K562 (cell line): ENCODE data around the gene XPR1. TPM values are rescaled to one million over a fixed set of nuclear protein-coding genes. Genes with fewer than 3 reads are reported as not detected.

Experiments used
- ATAC-seq: fragments of 200-7000 bp; cut with Tn5 transposase; 3 replicates; pipeline ENCODE4 v1.9.1; 2020; ENCODE audit warnings: moderate library complexity
- BruUV-seq: library from RNA; stranded (reverse); fragments of 400-500 nt; replicated peaks from 2 replicates; lab custom pipeline; 2021; lab: Mats Ljungman, UMichigan
- CTCF ChIA-PET: fragments of 300-600 bp; formaldehyde crosslinking; extraction: SDS; loops from one replicate; lab custom pipeline; 2021; ENCODE audit warnings: low intra/inter-chr PET ratio; lab: Yijun Ruan, JAX
- POLR2A ChIA-PET: fragments of 300-600, 350-650 bp; sonication (Branson Sonifier 250); formaldehyde crosslinking; extraction: SDS; loops from one replicate; lab custom pipeline; 2021; ENCODE audit warnings: antibody characterized with exemption, inconsistent platforms; lab: Yijun Ruan, JAX
- DNase-seq, 4 experiments: peaks; one replicate each; pipeline versions ENCODE4 v3.0.0 to v3.0.0-alpha.2; 2011 to 2018; ENCODE audit warnings: low spot score in 3 of 4, mixed read lengths in 3 of 4; ENCODE audit errors: extremely low read depth in 1 of 4
- FAIRE-seq: peaks from 2 replicates; lab custom pipeline; 2011; peaks lifted over from hg19 to GRCh38; lab: Jason Lieb, UNC
- H2AFZ ChIP-seq: 2 replicates; pipeline ENCODE4 v1.6.0; 2011; ENCODE audit warnings: low read depth, low read length, control low read depth, inconsistent platforms
- H3K27ac ChIP-seq: fragments of 200-600 bp; 3 replicates; pipeline ENCODE4 v1.8.0; 2011; ENCODE audit warnings: low read depth, mild to moderate bottlenecking, control low read depth, inconsistent platforms, low read length, moderate library complexity, mixed read lengths; ENCODE audit errors: extremely low read depth
- H3K27me3 ChIP-seq, 2 experiments: fragments of 300-600 bp in 1 of 2; 2 replicates in 1 of 2; 3 replicates in 1 of 2; pipeline versions ENCODE4 v1.6.0 to v1.8.0; 2011; ENCODE audit warnings: inconsistent platforms in 2 of 2, low read length in 2 of 2, mild to moderate bottlenecking in 1 of 2, mixed read lengths in 1 of 2, moderate library complexity in 1 of 2; ENCODE audit not compliant: control insufficient read depth in 2 of 2, insufficient read depth in 2 of 2
- H3K36me3 ChIP-seq: fragments of 300-600 bp; 3 replicates; pipeline ENCODE4 v1.8.0; 2011; ENCODE audit warnings: mild to moderate bottlenecking, low read length, inconsistent platforms; ENCODE audit not compliant: control insufficient read depth, insufficient read depth
- H3K4me1 ChIP-seq, 2 experiments: fragments of 200-600 bp in 1 of 2; replicated peaks in 1 of 2; 2 replicates in 1 of 2; 3 replicates in 1 of 2; pipeline versions ENCODE4 v1.5.1 to v1.8.0; 2011; ENCODE audit warnings: inconsistent platforms in 2 of 2, low read length in 2 of 2, mild to moderate bottlenecking in 1 of 2, mixed read lengths in 1 of 2, moderate library complexity in 1 of 2; ENCODE audit not compliant: control insufficient read depth in 2 of 2, insufficient read depth in 2 of 2
- H3K4me2 ChIP-seq: 2 replicates; pipeline ENCODE4 v1.6.1; 2011; ENCODE audit warnings: low read length, control low read depth, inconsistent platforms, mixed read lengths; ENCODE audit not compliant: insufficient read depth
- H3K4me3 ChIP-seq: fragments of 200-600 bp; sonication (generic), shearing (Covaris generic); 2 replicates; pipeline ENCODE4 v1.5.1; 2016; ENCODE audit warnings: control low read depth, inconsistent platforms
- H3K79me2 ChIP-seq: fragments of 200-600 bp; 3 replicates; pipeline ENCODE4 v1.8.0; 2011; ENCODE audit warnings: low read length, inconsistent platforms; ENCODE audit not compliant: control insufficient read depth, insufficient read depth
- H3K9ac ChIP-seq, 2 experiments: 2 replicates each; pipeline versions ENCODE4 v1.6.0 to v1.6.1; 2011; ENCODE audit warnings: low read depth in 2 of 2, low read length in 2 of 2, control low read depth in 1 of 2, inconsistent platforms in 1 of 2, mild to moderate bottlenecking in 1 of 2, mixed read lengths in 1 of 2; ENCODE audit not compliant: insufficient read depth in 1 of 2
- H3K9me1 ChIP-seq: one replicate; pipeline ENCODE4 v1.6.0; 2011; ENCODE audit warnings: inconsistent platforms, mild to moderate bottlenecking, low read length, moderate library complexity; ENCODE audit not compliant: control insufficient read depth, insufficient read depth
- H3K9me3 ChIP-seq: replicated peaks from 2 replicates; pipeline ENCODE4 v1.5.1; 2011; ENCODE audit warnings: low read depth, low read length, inconsistent platforms; ENCODE audit not compliant: control insufficient read depth, insufficient read depth
- H4K20me1 ChIP-seq: replicated peaks from 2 replicates; pipeline ENCODE4 v1.6.1; 2011; ENCODE audit warnings: low read length, inconsistent platforms, mixed read lengths; ENCODE audit not compliant: control insufficient read depth, insufficient read depth
- BRF1 ChIP-seq: IDR thresholded peaks from 3 replicates; pipeline ENCODE4 v1.6.1; 2011; ENCODE audit warnings: borderline replicate concordance, mild to moderate bottlenecking; ENCODE audit not compliant: insufficient read length; ENCODE audit errors: extremely low read depth
- CHD1 ChIP-seq: fragments of 200-600 bp; sonication (generic); IDR thresholded peaks from one replicate; pipeline ENCODE4 v1.6.1; 2012; ENCODE audit warnings: mild to moderate bottlenecking, moderate library complexity, low read length, inconsistent platforms
- GTF2E2 ChIP-seq: fragments of 200-800 bp; sonication (Bioruptor generic); IDR thresholded peaks from 2 replicates; pipeline ENCODE4 v1.6.1; 2016; ENCODE audit warnings: missing genetic modification characterization, missing compliant biosample characterization
- HDAC6 ChIP-seq: IDR thresholded peaks from 2 replicates; pipeline ENCODE4 v1.6.1; 2012; ENCODE audit warnings: low read depth, mild to moderate bottlenecking, control low read depth, inconsistent platforms, low read length, moderate library complexity
- MAFK ChIP-seq: IDR thresholded peaks from 2 replicates; pipeline ENCODE4 v1.6.1; 2011; ENCODE audit warnings: low read length, improper control_type of control experiment
- SIRT6 ChIP-seq: IDR thresholded peaks from one replicate; pipeline ENCODE4 v1.6.1; 2012; ENCODE audit warnings: low read depth, mild to moderate bottlenecking, control low read depth, inconsistent platforms, low read length, moderate library complexity
- YY1 ChIP-seq, 3 experiments: IDR thresholded peaks; 2 replicates each; pipeline ENCODE4 v1.6.1; 2011; ENCODE audit warnings: low read length in 2 of 3, mild to moderate bottlenecking in 2 of 3, moderate library complexity in 2 of 3, borderline replicate concordance in 1 of 3, control low read depth in 1 of 3, low read depth in 1 of 3; ENCODE audit not compliant: insufficient read depth in 3 of 3, insufficient replicate concordance in 2 of 3, control insufficient read depth in 1 of 3, insufficient read length in 1 of 3; ENCODE audit errors: extremely low read depth in 1 of 3
- ZKSCAN3 ChIP-seq: fragments of 250-450 bp; sonication (Bioruptor Pico); IDR thresholded peaks from 2 replicates; pipeline ENCODE4 v1.4.0; 2020
- ZKSCAN8 ChIP-seq: fragments of 200-800 bp; sonication (Bioruptor generic); IDR thresholded peaks from 2 replicates; pipeline ENCODE4 v1.6.1; 2016; ENCODE audit warnings: missing genetic modification characterization, missing compliant biosample characterization
- ZNF316 ChIP-seq: fragments of 450-650 bp; IDR thresholded peaks from 2 replicates; pipeline ENCODE4 v1.6.1; 2016
- ZNF444 ChIP-seq: fragments of 250-450 bp; sonication (Bioruptor Pico); IDR thresholded peaks from 2 replicates; pipeline ENCODE4 v1.4.0; 2020; ENCODE audit warnings: mild to moderate bottlenecking, moderate library complexity
- WGBS: fragments of 100-300 bp; shearing (Covaris generic); methylation state at CpG from one replicate; pipeline ENCODE4 v1.1.6; 2016; ENCODE audit warnings: low coverage, mixed read lengths; ENCODE audit not compliant: insufficient coverage; ENCODE audit errors: missing lambda C conversion rate; 5-methylcytosine and 5-hydroxymethylcytosine counted together
- in situ Hi-C: fragments of 300-500 bp; cut with MboI; formaldehyde crosslinking; loops from 4 replicates; pipeline ENCODE4 v1.15.0; 2018; ENCODE audit warnings: inconsistent platforms, mixed read lengths
- intact Hi-C: fragments of 100-400 bp; cut with micrococcal nuclease; formaldehyde crosslinking; loops from 2 replicates; pipeline ENCODE4 v1.14.2; 2022
- polyA plus RNA-seq, 8 experiments: library from polyadenylated mRNA; depleted of rRNA in 4 of 8; stranded (reverse) in 5 of 8; unstranded in 3 of 8; fragments of >200 nt; fragmentation: Nextera tagmentation in 2 of 8; fragmentation: Illumina TruSeq in 1 of 8; extraction: Ambion mirVana in 2 of 8; extraction: Trizol in 1 of 8; gene quantifications; 2 replicates each; pipeline versions ENCODE4 v1.2.1 to v1.2.3, GENCODE V29; 2011 to 2014; ENCODE audit warnings: inconsistent platforms in 1 of 8, missing spikeins in 1 of 8
- total RNA-seq, 7 experiments: library from RNA; depleted of rRNA in 6 of 7; stranded (reverse); fragments of >200 nt in 6 of 7; fragmentation: Illumina TruSeq in 2 of 7; extraction: Trizol in 2 of 7; gene quantifications; 2 replicates each; pipeline versions ENCODE4 v1.2.1 to v1.2.3, GENCODE V29; 2011 to 2021; ENCODE audit warnings: low replicate concordance in 1 of 7
- TF ChIP-seq, protein P1 (sequence below), 3 experiments: fragments of 200-800 bp in 1 of 3; fragments of 250-450 bp in 1 of 3; fragments of 450-650 bp in 1 of 3; sonication (Bioruptor Pico) in 1 of 3; sonication (Bioruptor generic) in 1 of 3; formaldehyde crosslinking in 1 of 3; IDR thresholded peaks; 2 replicates each; pipeline versions ENCODE4 v1.6.1 to v1.8.0; 2016 to 2022; ENCODE audit warnings: mild to moderate bottlenecking in 2 of 3, missing genetic modification characterization in 2 of 3, missing compliant biosample characterization in 1 of 3, moderate library complexity in 1 of 3

XPR1 gene
- total and polyA plus RNA-seq, 9 of the 15 experiments (the other 6 are each of a cell fraction or from before 2014, with no cell fraction given): 3.0 to 66.2 (median 38.6) TPM

DNA sequence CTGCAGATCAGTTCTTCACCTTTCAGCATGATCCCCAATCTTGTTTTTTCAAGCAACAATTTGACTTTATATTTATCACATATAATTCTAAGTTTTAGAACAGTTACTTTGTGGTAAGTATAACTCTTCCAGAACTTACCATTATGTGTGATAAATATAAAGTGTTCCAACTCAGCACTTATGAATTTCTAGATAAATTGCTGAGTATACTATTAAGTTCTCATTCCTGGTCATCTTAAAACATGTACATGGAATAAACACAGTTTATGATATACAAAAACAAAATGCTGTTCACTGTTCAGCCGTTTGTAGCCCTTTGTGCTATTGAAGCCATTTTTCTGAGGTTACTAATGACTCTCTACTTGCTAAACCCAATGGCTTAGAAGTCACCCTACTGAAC lies 5.1 kb upstream of the XPR1 start (continued):
- TF ChIP-seq SIRT6 (no peak), ZKSCAN8 (no peak), BRF1 (no peak), ZNF316 (peak; percentile 91), YY1 (IDR thresholded peaks at IDR 0.05; ENCODE audit: borderline replicate concordance in 1 of 3, control insufficient read depth in 1 of 3, extremely low read depth in 1 of 3, insufficient read depth in 3 of 3, insufficient read length in 1 of 3, insufficient replicate concordance in 2 of 3, low read depth in 1 of 3, low read length in 2 of 3) (no peak), MAFK (peak; percentile 25; the same call in 1 of the 2 replicates), ZKSCAN3 (CRISPR knock-in tag) (no peak)

DNA sequence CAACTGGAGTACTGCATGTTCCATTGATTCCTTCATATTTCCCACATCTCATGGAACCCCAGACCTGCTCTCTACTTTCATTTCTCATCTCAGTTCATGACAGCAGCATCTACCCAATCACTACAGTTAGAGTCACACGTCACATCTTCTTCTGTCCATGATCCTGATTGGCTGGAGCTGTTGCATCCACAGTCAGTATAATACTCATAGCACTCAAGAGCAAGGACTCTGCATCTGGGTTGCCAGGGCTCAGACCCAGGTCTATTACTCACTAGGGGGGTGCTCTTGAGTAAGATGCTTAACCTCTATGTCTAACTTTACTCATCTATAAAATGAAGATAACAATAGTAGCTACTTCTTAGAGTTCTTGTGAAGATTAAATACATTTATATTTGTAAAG lies 4.4 kb upstream of the XPR1 start:
- no peak for ATAC-seq
- Histone ChIP-seq H3K9me3 (no peaks in the 10 kb centered on the region; the same call in 1 of the 2 replicates), H3K4me3 (no peak overlapping the region), H3K4me2 (no peak overlapping the region), H2AFZ (0 out of 2 replicates have a peak overlapping the region, but pooled peaks have one; percentile 28), H4K20me1 (no peaks in the 10 kb centered on the region)
- TF ChIP-seq, protein P1, sequence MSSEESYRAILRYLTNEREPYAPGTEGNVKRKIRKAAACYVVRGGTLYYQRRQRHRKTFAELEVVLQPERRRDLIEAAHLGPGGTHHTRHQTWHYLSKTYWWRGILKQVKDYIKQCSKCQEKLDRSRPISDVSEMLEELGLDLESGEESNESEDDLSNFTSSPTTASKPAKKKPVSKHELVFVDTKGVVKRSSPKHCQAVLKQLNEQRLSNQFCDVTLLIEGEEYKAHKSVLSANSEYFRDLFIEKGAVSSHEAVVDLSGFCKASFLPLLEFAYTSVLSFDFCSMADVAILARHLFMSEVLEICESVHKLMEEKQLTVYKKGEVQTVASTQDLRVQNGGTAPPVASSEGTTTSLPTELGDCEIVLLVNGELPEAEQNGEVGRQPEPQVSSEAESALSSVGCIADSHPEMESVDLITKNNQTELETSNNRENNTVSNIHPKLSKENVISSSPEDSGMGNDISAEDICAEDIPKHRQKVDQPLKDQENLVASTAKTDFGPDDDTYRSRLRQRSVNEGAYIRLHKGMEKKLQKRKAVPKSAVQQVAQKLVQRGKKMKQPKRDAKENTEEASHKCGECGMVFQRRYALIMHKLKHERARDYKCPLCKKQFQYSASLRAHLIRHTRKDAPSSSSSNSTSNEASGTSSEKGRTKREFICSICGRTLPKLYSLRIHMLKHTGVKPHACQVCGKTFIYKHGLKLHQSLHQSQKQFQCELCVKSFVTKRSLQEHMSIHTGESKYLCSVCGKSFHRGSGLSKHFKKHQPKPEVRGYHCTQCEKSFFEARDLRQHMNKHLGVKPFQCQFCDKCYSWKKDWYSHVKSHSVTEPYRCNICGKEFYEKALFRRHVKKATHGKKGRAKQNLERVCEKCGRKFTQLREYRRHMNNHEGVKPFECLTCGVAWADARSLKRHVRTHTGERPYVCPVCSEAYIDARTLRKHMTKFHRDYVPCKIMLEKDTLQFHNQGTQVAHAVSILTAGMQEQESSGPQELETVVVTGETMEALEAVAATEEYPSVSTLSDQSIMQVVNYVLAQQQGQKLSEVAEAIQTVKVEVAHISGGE (CRISPR knock-in tag; IDR thresholded peaks at IDR 0.05): no peak
- TF ChIP-seq HDAC6 (no peak), CHD1 (no peak), GTF2E2 (tag) (no peak), ZNF444 (CRISPR knock-in tag) (no peak)
- TF ChIP-seq, all 486 proteins: peak for 0
- peaks cover 3 to 13% of the 10 kb centered on the region in 2 experiments; a peak in 3 of 5 replicates for H3K4me1 ChIP-seq
- no peak overlapping the region for H3K9ac ChIP-seq
- H3K36me3 ChIP-seq: no peaks in the 10 kb centered on the region
- BruUV-seq: no TSS peak
- WGBS: 67% methylated on average over 1 of the region's 1 CpG
- no peaks in the 10 kb centered on the region for H3K9me1 ChIP-seq
- ChIA-PET CTCF (no interaction called here), POLR2A (interaction anchor here (0.8 to 0.9 kb wide), 2 partner anchors 11 to 17 kb away, joined by 3 read pairs; no protein-coding TSS in a partner anchor)
- FAIRE-seq: no peak
- no peaks in the 10 kb centered on the region for H3K27me3 ChIP-seq
- no peak for DNase-seq
- intact Hi-C loops (no loop called here), in situ Hi-C loops (loop anchor here (25.0 kb wide), 1 partner anchor 535 kb away; no protein-coding TSS in a partner anchor)
- H3K27ac ChIP-seq: no peak overlapping the region
- H3K79me2 ChIP-seq: peaks cover 5% of the 10 kb centered on the region
